LHCN-M2 (cell line): ENCODE results near the gene OTOA. TPM values are rescaled to one million over a fixed set of nuclear protein-coding genes. Genes with fewer than 3 reads are reported as not detected.
"Not testable (repeated sequence)": the region's sequence is repeated elsewhere in the genome, so short reads cannot be mapped to it uniquely, and the experiment has no call there.

Experiments
- DNase-seq: peaks from one replicate; pipeline ENCODE4 v3.0.0-alpha.2; 2012; ENCODE audit warnings: low read depth
- total RNA-seq: library from RNA; depleted of rRNA; stranded (reverse); fragments of >200 nt; gene quantifications from 2 replicates; pipeline ENCODE4 v1.2.3, GENCODE V29; 2014

Gene OTOA
- total RNA-seq, 1 experiment from 2014 or later, result 0.06 TPM

- DNase-seq, result no peak
These were observed 24.3 kb upstream of the OTOA start for GRCh38 chr16:21639493-21639892.

- no peak for DNase-seq
These were observed 21.9 kb upstream of the OTOA start for GRCh38 chr16:21641916-21642315.

DNA sequence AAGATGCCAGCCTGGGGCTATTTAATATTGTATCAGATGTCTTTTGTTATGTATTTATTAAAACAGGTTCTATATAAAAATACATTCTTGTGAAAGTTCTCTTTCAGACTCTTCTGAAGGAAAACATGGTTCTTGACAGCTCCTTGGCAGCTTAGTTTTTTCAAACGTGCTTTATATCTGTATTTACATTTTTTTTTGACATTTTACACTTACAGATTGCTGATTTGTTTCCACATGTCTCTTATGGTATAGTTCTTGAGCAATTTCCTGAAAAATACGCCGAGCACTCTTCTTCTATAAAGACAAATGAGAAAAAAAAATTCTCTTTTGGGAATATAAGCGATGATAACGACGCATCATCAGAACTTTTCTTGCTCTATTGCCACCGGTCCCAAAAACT is 20.9 kb upstream of the OTOA start:
- no peak for DNase-seq

GRCh38 chr16:21643785-21644184 is 20.0 kb upstream of the OTOA start:
- no peak for DNase-seq

DNA sequence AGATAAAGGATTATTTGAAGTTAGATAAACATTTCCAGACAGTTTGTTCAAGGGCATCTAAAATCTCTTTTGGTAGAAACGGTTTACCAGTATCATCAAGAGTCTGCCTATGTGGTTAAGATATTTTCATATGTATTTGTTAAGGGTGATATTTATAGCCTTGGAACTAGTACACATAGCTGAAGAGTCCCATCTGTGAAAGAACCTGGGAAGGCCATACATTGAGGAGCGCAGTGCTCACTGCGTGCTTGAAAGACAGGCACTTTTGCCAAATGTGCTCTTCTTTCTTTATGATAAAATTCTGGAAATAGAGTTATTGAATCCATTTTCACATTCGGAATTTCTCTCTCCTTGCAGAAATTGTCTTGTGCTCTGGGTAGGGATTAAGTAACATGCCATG is 19.1 kb upstream of the OTOA start:
- no peak for DNase-seq

- peak; percentile 7 for DNase-seq
These were observed 18.5 kb upstream of the OTOA start for GRCh38 chr16:21645261-21645721.

GRCh38 chr16:21646091-21646490 is 17.7 kb upstream of the OTOA start:
- no peak for DNase-seq

DNA sequence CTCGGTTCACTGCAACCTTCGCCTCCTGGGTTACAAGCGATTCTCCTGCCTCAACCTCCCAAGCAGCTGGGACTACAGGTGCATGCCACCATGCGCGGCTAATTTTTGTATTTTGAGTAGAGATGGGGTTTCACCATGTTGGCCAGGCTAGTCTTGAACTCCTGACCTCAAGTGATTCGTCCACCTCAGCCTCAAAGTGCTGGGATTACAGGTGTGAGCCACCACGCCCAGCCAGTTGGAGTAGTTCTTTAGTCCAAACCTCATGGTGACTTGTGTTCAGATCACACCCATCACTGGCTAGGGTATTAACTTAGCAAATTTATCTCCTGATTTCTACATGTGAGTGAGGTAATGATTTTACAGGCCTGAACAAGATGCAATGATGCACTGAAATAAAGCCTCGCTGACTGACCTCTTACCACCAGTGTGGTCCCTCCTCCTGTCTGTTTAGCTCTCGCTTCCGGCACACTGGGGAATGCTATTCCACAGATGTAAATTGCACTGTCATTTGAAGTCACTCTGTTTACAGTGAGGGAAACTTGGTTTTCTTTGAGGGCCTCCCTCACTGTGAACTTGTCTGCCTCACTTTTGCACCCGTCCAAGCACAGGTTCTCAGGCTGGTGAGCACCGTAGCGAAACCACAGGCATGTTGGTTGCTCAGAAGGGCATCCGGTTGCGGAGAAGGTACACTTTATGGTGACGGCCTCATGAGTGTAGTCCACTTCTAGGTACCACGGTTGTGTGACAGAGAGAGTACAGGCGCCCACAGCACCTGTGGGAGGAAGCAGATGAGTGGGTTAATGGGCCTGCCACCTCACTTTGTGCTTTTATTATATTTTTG is 16.8 kb upstream of the OTOA start:
- no peak for DNase-seq

DNA sequence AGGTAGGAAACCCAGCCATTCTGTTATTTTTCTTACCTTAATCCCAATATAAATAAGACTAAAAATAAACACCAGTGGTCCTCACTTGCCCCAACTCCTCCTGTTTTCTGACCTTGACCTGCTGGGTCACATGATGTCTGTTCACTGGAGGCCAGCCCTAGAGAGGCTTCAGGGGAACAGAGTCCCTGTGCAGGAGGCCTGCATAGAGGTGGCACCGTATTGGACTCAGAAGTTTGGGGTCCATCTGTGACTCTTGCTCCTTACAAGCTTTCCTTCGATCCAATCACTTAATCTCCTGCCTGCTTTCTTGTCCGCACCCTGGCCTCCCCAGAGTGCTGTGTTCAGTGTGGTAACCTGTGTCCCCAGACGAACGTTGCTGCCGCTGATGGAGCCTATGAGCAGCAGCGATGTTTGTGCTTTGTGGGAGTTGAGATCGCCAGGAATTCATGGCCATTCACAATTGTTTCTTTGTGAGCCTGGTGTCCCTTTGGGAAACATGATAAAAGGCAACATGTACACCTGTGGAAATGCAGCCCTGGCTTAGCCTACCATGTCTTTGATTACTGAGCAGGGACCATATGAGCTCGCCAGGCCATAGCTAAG is 16.1 kb upstream of the OTOA start:
- DNase-seq, result no peak

- not testable (repeated sequence) for DNase-seq
These were observed 13.9 kb upstream of the OTOA start for GRCh38 chr16:21649826-21650406.

DNA sequence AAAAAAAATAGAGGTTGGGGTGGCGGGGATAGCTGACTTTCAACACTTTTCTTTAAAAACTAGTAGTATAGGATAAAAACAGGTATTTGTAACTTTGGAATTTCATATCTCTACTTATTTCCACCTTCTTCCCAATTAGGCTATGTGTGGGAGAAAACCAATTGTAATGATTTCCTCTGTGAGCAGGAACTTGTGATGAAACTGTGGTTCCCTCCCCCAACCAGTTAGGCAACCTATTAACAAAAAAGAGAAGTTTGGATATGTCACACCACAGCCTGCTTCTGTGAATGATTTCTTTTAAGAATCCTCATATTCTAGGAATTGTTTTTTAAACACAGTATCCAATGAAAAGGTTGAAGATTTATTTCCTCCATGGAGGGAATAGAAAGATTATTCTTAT is 13.2 kb upstream of the OTOA start:
- DNase-seq, result no peak

DNA sequence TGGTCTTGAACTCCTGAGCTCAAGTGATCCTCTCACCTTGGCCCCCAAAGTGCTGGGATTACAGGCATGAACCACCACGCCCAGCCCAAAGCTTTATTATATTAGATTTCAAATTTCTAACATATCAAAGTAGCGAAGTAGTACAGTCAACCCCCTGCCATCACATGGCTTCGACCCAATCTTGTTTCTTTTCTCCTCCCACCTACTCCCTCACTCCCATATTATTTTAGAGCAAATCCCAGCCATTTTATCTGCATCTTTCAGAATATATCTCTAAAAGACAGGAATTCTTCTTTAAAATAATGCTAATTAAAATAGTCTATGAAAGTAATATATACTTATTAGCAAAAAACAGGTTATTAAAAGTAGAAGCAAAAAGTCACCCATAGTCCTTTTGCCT is 12.3 kb upstream of the OTOA start:
- DNase-seq, result no peak

- no peak for DNase-seq
These were observed 11.3 kb upstream of the OTOA start, which contains the start of gene IGSF6 for GRCh38 chr16:21652453-21652852. Gene IGSF6, minus strand, starts transcription at chr16:21652608. Its CDS starts 10 bp downstream, at chr16:21652598.

GRCh38 chr16:21653571-21653970 is 10.2 kb upstream of the OTOA start:
- no peak for DNase-seq

- DNase-seq, result no peak
These were observed 9.3 kb upstream of the OTOA start for GRCh38 chr16:21654466-21654865.

- DNase-seq, result no peak
These were observed 8.9 kb upstream of the OTOA start for GRCh38 chr16:21654881-21655280.

- peak; percentile 49 for DNase-seq
These were observed 6.7 kb upstream of the OTOA start for GRCh38 chr16:21656795-21657768.

DNA sequence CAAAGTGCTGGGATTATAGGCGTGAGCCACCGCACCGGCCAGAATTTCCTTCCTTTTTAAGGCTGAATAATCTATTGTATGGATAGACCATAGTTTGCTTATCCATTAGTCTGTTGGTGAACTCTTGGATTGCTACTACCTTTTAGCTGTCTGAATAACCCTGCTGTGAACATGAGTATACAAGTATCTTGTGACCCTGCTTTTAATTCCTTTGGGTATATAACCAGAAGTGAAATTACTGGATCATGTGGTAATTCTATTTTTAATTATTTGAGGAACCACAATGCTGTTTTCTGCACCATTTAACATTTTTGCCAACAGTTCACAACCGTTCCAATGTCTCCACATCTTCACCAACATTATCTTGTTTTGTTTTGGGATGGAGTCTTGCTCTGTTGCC is 4.6 kb upstream of the OTOA start:
- no peak for DNase-seq

DNA sequence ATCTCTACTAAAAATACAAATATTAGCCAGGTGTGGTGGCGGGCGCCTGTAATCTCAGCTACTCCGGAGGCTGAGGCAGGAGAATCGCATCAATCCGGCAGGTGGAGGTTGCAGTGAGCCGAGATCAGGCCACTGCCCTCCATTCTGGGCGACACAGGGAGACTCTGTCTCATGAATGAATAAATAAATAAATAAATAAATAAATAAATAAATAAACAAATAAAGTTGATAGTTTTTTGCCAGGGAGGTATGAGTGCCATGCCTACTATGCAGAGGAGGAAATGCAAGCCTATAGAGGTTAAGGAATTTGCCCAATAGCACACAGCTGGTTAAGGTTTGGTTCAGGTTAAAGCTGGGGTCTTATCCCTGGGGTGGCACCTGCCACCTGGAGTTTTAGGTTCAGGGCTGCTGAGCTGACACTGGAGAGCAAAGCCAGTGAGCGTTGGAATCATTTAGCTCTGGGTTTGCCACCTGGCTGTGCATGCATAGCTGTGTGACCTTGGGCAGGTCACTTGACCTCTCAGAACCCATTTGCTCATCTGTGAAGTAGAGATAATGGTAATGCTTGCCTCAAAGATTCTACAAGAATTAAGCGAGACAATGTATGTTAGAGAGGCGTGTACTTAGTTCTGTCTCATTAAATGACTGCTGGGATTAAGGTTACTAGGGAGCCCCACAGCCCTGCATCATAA is 1.2 kb downstream of the OTOA start:
- DNase-seq, result no peak

- DNase-seq, result no peak
These were observed 3.0 kb downstream of the OTOA start for GRCh38 chr16:21666772-21667171.

GRCh38 chr16:21667575-21667974 is 3.8 kb downstream of the OTOA start:
- DNase-seq, result no peak
